Activated B cell treated with CpG ODN at 0.5 μM for 24 hours (primary cell): ENCODE data around the gene JARID2. TPM values are rescaled to one million over a fixed set of nuclear protein-coding genes. Genes with fewer than 3 reads are reported as not detected.
A peak's percentile ranks its signal among the peaks of the same experiment; 100 is the strongest.

ENCODE experiments used
- ATAC-seq: fragments of 200-7000 bp; cut with Tn5 transposase; one replicate; pipeline ENCODE4 v1.10.0; 2021; ENCODE audit warnings: low read depth, mild to moderate bottlenecking, moderate library complexity
- CTCF ChIA-PET: fragments of 350-600 bp; sonication (Branson Sonifier 250); formaldehyde crosslinking; loops from one replicate; lab custom pipeline; 2021; ENCODE audit warnings: antibody characterized with exemption; lab: Charles Lee
- POLR2A ChIA-PET: fragments of 350-600 bp; sonication (Branson Sonifier 250); formaldehyde crosslinking; loops from one replicate; lab custom pipeline; 2021; ENCODE audit warnings: antibody characterized with exemption; lab: Charles Lee
- DNase-seq: peaks from one replicate; pipeline ENCODE4 v3.0.0; 2022
- H3K27ac Mint-ChIP-seq: one replicate; pipeline ENCODE4 v1.8.0; 2020; ENCODE audit warnings: mixed read lengths
- H3K27me3 Mint-ChIP-seq: one replicate; pipeline ENCODE4 v1.8.0; 2021; ENCODE audit warnings: mixed read lengths
- H3K36me3 Mint-ChIP-seq: one replicate; pipeline ENCODE4 v1.8.0; 2021; ENCODE audit warnings: low read depth, mixed read lengths
- H3K4me1 Mint-ChIP-seq: one replicate; pipeline ENCODE4 v1.8.0; 2021; ENCODE audit warnings: mixed read lengths
- H3K4me3 Mint-ChIP-seq: one replicate; pipeline ENCODE4 v1.8.0; 2020; ENCODE audit warnings: mild to moderate bottlenecking, mixed read lengths
- H3K9me3 Mint-ChIP-seq: one replicate; pipeline ENCODE4 v1.8.0; 2020; ENCODE audit warnings: mixed read lengths
- CTCF ChIP-seq: fragments of 200-600 bp; IDR thresholded peaks from one replicate; pipeline ENCODE4 v1.8.0; 2022; ENCODE audit warnings: antibody characterized with exemption, mild to moderate bottlenecking
- intact Hi-C: fragments of 100-400 bp; cut with micrococcal nuclease; formaldehyde crosslinking; loops from one replicate; pipeline ENCODE4 v1.15.1; 2024
- total RNA-seq: library from RNA; stranded (reverse); gene quantifications from 2 replicates; pipeline ENCODE4 v1.2.3, GENCODE V29; 2022

The JARID2 gene
- total RNA-seq, 1 donor from 2014 or later = 28.5 TPM

- Mint-ChIP-seq H3K4me1 (peaks cover 94% of the 10 kb centered on the region), H3K27me3 (no peaks in the 10 kb centered on the region), H3K27ac (peak overlapping the region; percentile 82), H3K4me3 (peak overlapping the region; percentile 38), H3K9me3 (no peaks in the 10 kb centered on the region), H3K36me3 (peaks cover 5% of the 10 kb centered on the region)
- no peak for DNase-seq
- ChIA-PET POLR2A (interaction anchor here (0.6 to 2.0 kb wide), 2 partner anchors 53 to 81 kb away, joined by 3 to 10 read pairs; no protein-coding TSS in a partner anchor), CTCF (interaction anchor here (1.5 kb wide), 1 partner anchor 111 kb away, joined by 3 read pairs; no protein-coding TSS in a partner anchor)
- TF ChIP-seq CTCF = no peak
- intact Hi-C loops = loop anchor here (5.0 kb wide), 1 partner anchor 33 kb away; no protein-coding TSS in a partner anchor
- no peak for ATAC-seq
Measured at GRCh38 chr6:15330174-15330944, 84.5 kb downstream of the JARID2 start.

DNA sequence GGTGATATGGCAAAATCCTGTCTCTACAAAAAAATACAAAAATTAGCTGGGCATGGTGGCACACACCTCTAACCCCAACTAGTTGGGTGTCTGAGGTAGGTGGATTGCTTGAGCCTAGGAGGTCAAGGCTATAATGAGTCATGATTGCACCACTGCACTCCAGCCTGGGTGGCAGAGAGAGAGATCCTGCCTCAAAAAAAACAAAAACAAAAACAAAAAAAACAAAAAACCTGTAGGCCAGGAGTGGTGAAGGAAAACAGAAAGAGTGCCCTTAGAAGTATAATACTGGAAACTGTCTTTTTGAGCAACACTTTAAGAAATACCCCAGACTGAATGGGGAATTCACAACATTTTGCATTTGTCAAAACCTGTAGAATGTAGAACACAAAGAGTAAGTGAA lies 85.3 kb downstream of the JARID2 start:
- Mint-ChIP-seq H3K4me3 (peak overlapping the region; percentile 76), H3K27ac (peak overlapping the region; percentile 82), H3K27me3 (no peaks in the 10 kb centered on the region), H3K4me1 (peaks cover 95% of the 10 kb centered on the region), H3K9me3 (no peaks in the 10 kb centered on the region), H3K36me3 (peaks cover 5% of the 10 kb centered on the region)
- ChIA-PET CTCF (no interaction called here), POLR2A (interaction anchor here (0.6 kb wide), 2 partner anchors 54 to 86 kb away, joined by 3 read pairs; no protein-coding TSS in a partner anchor)
- no peak for DNase-seq
- TF ChIP-seq CTCF = no peak
- intact Hi-C loops = loop anchor here (5.0 kb wide), 1 partner anchor 34 kb away; no protein-coding TSS in a partner anchor
- no peak for ATAC-seq

GRCh38 chr6:15331629-15332251 lies 85.9 kb downstream of the JARID2 start:
- ATAC-seq (no peak), DNase-seq (no peak)
- intact Hi-C loops = loop anchor here (5.0 kb wide), 1 partner anchor 34 kb away; no protein-coding TSS in a partner anchor
- peak overlapping the region; percentile 82 for H3K27ac Mint-ChIP-seq
- H3K27me3 Mint-ChIP-seq = no peaks in the 10 kb centered on the region
- peaks cover 93% of the 10 kb centered on the region for H3K4me1 Mint-ChIP-seq
- peak overlapping the region; percentile 76 for H3K4me3 Mint-ChIP-seq
- H3K36me3 Mint-ChIP-seq = peaks cover 5% of the 10 kb centered on the region
- TF ChIP-seq CTCF = no peak
- H3K9me3 Mint-ChIP-seq = no peaks in the 10 kb centered on the region
- ChIA-PET POLR2A (interaction anchor here (0.6 to 1.1 kb wide), 4 partner anchors 13 to 87 kb away, joined by 3 to 8 read pairs (median 4); partner anchors contain the start of gene JARID2), CTCF (interaction anchor here (0.8 to 1.6 kb wide), 2 partner anchors 17 to 58 kb away, joined by 3 to 4 read pairs; no protein-coding TSS in a partner anchor)

GRCh38 chr6:15332446-15332845 lies 86.6 kb downstream of the JARID2 start:
- Mint-ChIP-seq H3K27ac (no peak overlapping the region), H3K4me3 (no peak overlapping the region), H3K4me1 (peaks cover 93% of the 10 kb centered on the region), H3K27me3 (no peaks in the 10 kb centered on the region), H3K36me3 (peaks cover 5% of the 10 kb centered on the region), H3K9me3 (no peaks in the 10 kb centered on the region)
- intact Hi-C loops = loop anchor here (5.0 kb wide), 1 partner anchor 35 kb away; no protein-coding TSS in a partner anchor
- ATAC-seq (no peak), DNase-seq (no peak)
- CTCF ChIA-PET = interaction anchor here (0.8 to 1.6 kb wide), 2 partner anchors 16 to 58 kb away, joined by 3 to 4 read pairs; no protein-coding TSS in a partner anchor
- POLR2A ChIA-PET = interaction anchor here (0.6 to 1.1 kb wide), 5 partner anchors 12 to 1265 kb away, joined by 4 to 8 read pairs (median 5); partner anchors contain the start of gene JARID2
- TF ChIP-seq CTCF = no peak
